VCaP (cell line): ENCODE measurements around the gene WDR93.
A peak's percentile ranks its signal among the peaks of the same experiment; 100 is the strongest.

Experiments used
- H3K27ac ChIP-seq: fragments of 450-650 bp; 2 replicates; pipeline ENCODE4 v1.5.1; 2017
- TF ChIP-seq, protein P1 (sequence below): fragments of 450-650 bp; conservative IDR thresholded peaks from 2 replicates; pipeline ENCODE4 v1.5.1; 2017; ENCODE audit warnings: mild to moderate bottlenecking, moderate library complexity

The WDR93 gene

DNA sequence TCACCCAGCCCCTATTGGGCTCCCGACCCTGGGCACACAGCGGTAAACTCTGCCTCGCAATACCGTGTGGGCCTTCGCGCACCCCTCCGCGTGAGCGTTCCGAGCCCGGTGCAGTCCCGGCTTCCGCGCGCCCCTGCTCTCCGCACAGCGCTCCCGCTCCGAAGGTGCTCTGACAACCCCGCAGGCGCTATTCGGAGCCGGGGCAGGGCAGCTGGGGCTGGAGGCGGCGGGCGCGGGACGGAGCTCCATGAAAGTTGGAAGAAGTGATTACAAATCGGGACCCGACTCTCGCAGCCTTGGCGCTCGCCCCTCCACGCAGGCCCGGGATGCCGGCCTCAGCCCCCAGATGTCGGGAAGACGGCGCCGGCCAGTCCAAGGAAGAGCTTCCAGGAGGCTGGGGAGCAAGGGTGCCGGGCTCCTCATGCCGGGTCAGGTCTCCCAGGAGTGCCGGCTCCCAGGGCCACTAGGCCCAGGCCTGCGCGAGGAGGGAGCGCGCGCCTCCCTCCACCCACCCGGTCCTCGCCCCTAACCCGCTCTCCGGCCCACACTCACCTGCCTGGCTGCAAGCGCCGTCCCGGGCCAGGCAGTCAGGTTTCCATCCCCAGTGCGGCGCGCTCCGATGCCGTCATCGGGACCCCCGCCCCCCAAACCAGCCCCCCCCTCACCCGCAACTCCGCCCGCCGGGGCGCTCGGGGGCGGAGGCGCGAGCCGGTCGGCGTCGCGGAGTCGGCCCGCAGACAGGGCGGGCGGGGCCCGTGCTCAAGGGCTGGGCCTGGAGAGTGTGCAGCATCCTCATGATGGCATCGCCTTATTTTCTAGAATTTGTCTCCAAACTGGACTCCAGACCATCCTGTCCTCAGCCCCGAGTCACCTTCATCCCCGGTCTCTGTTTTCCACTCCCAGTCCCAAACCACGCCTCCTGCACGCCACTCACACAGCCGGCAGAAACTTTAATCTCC, 35.5 kb upstream of the WDR93 start, which contains the start of gene KIF7:
TSS of gene KIF7 (minus strand) at position 621 of the 959 bp plus-strand sequence. CDS start 2,537 bp downstream, outside the sequence.
- peak within 1 kb of the TSS; percentile 82 for H3K27ac ChIP-seq
- TF ChIP-seq, protein P1, sequence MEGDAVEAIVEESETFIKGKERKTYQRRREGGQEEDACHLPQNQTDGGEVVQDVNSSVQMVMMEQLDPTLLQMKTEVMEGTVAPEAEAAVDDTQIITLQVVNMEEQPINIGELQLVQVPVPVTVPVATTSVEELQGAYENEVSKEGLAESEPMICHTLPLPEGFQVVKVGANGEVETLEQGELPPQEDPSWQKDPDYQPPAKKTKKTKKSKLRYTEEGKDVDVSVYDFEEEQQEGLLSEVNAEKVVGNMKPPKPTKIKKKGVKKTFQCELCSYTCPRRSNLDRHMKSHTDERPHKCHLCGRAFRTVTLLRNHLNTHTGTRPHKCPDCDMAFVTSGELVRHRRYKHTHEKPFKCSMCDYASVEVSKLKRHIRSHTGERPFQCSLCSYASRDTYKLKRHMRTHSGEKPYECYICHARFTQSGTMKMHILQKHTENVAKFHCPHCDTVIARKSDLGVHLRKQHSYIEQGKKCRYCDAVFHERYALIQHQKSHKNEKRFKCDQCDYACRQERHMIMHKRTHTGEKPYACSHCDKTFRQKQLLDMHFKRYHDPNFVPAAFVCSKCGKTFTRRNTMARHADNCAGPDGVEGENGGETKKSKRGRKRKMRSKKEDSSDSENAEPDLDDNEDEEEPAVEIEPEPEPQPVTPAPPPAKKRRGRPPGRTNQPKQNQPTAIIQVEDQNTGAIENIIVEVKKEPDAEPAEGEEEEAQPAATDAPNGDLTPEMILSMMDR: no peak

DNA sequence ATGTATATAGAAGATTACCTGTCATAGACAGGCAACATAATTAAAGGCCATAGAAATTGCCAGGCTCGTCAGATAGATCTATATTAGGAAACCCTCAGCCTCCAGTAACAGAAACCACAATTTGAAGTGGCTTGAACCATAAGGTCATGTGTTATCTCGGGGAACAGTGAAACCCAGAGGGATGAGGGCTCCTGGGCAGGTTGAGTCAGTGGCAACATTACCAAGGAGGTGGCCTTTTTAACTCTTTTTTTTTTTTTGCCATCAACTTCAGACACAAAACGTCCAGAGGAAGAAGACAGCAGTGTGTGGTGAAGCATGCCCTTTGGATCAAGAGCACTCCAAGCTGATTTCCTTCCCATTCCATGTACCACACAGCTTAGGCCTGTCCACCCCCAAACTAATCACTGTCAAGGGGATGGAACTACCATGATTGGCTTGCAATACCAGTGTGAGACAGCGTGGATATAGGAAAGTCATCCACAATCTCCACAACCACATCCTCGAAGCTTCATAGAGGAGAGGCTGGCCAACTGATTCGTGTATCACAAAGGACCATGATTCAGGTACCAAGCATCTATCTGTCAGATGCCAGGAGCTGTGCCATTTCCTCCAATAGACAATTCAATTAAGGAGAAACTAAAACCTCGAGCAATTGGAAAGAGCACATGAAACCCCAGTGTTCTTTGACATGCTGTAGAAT, 34.3 kb upstream of the WDR93 start:
- TF ChIP-seq, protein P1: no peak
- peak overlapping the region; percentile 82 for H3K27ac ChIP-seq

DNA sequence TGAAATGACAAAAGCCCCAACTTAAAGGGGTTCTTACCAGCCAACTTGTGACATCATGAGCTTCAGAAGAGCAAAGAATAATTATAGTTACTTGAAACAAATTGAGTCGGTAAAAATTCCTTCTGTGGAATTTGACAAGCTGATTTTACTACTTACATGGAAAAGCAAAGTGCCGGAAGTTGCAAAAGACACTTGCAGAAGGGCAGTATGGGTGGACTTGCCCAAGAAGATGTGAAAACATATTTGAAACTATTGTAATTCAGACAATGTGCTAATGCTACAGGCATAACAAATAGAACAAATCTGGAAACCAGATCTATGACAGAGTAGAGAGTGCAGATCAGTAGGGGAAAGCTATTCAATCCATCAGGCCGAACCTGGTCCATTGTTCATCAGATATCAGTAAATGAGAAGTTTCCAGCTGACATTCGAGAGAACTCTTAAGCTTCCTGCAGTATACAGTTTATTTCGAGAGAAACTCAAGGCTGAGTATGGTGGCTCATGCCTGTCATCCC, 32.9 kb upstream of the WDR93 start:
- H3K27ac ChIP-seq: no peak overlapping the region
- TF ChIP-seq, protein P1: no peak

DNA sequence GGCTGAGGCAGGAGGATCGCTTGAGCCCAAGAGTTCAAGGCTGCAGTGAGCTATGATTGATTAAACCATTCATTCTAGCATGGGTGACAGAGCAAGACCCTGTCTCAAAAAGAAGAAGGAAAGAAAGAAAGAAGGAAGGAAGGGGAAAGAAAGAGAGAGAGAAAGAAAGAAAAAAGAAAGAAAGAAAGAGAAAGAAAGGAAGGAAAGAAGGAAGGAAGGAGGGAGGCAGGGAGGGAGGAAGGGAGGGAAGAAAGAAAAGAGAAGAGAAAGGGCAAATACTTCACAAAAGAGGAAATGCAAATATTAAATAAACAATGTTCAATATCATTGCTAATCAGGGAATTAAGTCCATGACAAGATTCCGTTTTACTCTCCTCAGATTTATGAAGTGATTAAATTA, 31.3 kb upstream of the WDR93 start:
- TF ChIP-seq, protein P1: no peak
- H3K27ac ChIP-seq: no peak overlapping the region

DNA sequence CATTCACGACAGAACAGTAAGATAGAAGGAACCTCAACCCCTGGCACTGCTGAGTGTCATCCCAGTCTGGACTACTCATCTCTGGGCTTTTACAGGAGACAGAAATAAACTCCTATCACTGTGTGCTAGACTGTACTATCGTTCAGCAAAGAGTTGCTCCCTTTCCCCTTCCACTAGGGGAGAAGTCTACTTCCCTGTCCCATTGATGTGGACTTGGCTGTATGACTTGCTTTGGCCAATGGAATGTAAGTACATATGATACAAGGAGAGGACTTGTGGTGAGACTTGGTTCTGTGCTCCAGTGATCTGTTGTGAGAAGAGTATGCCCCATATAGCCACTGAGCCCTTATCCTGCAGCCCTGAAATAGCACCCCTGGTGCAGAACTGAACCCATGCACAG, 30.1 kb upstream of the WDR93 start:
- TF ChIP-seq, protein P1: no peak
- H3K27ac ChIP-seq: no peak overlapping the region

DNA sequence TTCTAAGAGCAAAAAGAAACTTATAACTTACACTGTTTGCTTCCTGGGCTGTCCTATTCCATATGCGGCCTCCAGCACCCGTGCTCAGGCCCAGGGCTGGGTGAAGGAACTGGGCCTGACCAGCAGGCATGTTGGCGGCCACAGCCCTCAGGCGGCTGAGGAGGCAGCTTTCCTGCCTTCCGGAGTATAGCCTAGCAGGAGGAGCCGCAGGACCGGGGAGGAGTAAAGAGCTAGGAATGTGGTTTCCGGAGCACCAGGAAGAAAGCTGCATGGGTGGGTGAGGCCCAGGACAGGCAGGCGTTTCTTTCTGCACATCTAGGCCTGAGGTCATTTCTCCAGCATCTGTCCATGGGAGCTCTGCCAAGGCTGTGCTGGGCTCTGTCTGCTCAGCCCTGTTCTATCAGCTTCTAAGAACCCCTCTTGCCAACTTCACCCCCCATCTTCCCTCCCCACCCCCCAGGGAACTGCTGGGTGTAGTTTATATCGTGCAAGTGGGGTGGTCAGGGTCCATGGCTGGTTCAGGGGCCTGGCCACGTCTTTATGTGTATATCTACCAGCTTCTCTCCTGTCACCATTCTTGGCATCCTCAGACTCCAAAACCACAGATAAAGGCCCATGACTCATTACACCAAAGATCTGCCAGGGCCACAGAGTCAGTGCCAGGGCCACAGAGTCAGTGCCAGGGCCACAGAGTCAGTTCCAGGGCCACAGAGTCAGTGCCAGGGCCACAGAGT, 27.6 kb upstream of the WDR93 start:
- TF ChIP-seq, protein P1: no peak
- H3K27ac ChIP-seq: no peak overlapping the region
